Tibial nerve (tissue), 4 donors: ENCODE results near the gene PHACTR1. TPM values are rescaled to one million over a fixed set of nuclear protein-coding genes. Genes with fewer than 3 reads are reported as not detected.

Experiments
- DNase-seq, 2 donors: peaks; one replicate each; pipeline ENCODE4 v3.0.0-alpha.2; 2019; ENCODE audit warnings: low spot score in 2 of 2
- H3K27ac ChIP-seq, 4 donors: fragments of 200-600 bp; sonication (generic) in 3 of 4; one replicate each; pipeline ENCODE4 v1.5.1; 2017 to 2019; ENCODE audit warnings: mild to moderate bottlenecking in 1 of 4
- H3K27me3 ChIP-seq, 2 donors: fragments of 200-600 bp; sonication (generic) in 1 of 2; one replicate each; pipeline versions ENCODE4 v1.5.1 to v1.6.0; 2017 to 2019
- H3K36me3 ChIP-seq, 3 donors: fragments of 200-600 bp; sonication (generic); one replicate each; pipeline ENCODE4 v1.5.1; 2018 to 2019
- H3K4me1 ChIP-seq, 4 donors: fragments of 200-600 bp; sonication (generic) in 3 of 4; one replicate each; pipeline ENCODE4 v1.5.1; 2017 to 2019
- H3K4me3 ChIP-seq, 4 donors: fragments of 200-600 bp; sonication (generic) in 3 of 4; one replicate each; pipeline ENCODE4 v1.5.1; 2017 to 2019; ENCODE audit warnings: mild to moderate bottlenecking in 1 of 4, moderate library complexity in 1 of 4
- H3K9me3 ChIP-seq, 4 donors: fragments of 200-600 bp; sonication (generic) in 3 of 4; one replicate each; pipeline ENCODE4 v1.5.1; 2017 to 2019
- CTCF ChIP-seq, 5 experiments: fragments of 200-600 bp in 3 of 5; fragments of 450-650 bp in 2 of 5; sonication (generic) in 3 of 5; IDR thresholded peaks; one replicate each; pipeline ENCODE4 v1.5.1; 2016 to 2019; ENCODE audit warnings: antibody characterized with exemption in 5 of 5, mild to moderate bottlenecking in 3 of 5, moderate library complexity in 2 of 5
- EP300 ChIP-seq, 2 donors: sonication (generic); formaldehyde crosslinking; IDR thresholded peaks; one replicate each; pipeline ENCODE4 v1.6.1; 2017; ENCODE audit warnings: antibody characterized with exemption in 2 of 2, mild to moderate bottlenecking in 1 of 2
- POLR2A ChIP-seq, 2 donors: fragments of 450-650 bp; IDR thresholded peaks; one replicate each; pipeline ENCODE4 v1.6.1; 2017; ENCODE audit warnings: antibody characterized with exemption in 2 of 2, mild to moderate bottlenecking in 2 of 2, moderate library complexity in 2 of 2
- WGBS, 2 donors: methylation state at CpG; one replicate each; pipeline ENCODE4 v1.1.5; 2018; 5-methylcytosine and 5-hydroxymethylcytosine counted together
- total RNA-seq, 4 donors: library from RNA; depleted of rRNA; stranded (reverse); fragments of >200 nt; gene quantifications; one replicate each; pipeline ENCODE4 v1.1.0, GENCODE V29; 2016

PHACTR1 gene
- total RNA-seq, 4 donors from 2014 or later = 1.5 to 2.7 (median 1.6) TPM

GRCh38 chr6:13195803-13196202 lies 479.2 kb downstream of the PHACTR1 start:
- peaks cover 0 to 7% (median 0%) of the 10 kb centered on the region in 4 donors for H3K4me1 ChIP-seq
- H3K27ac ChIP-seq = no peak overlapping the region
- H3K4me3 ChIP-seq = no peak overlapping the region
- no peaks in the 10 kb centered on the region for H3K9me3 ChIP-seq
- no peak for TF ChIP-seq EP300 (IDR thresholded peaks at IDR 0.05)
- no peak for TF ChIP-seq POLR2A (IDR thresholded peaks at IDR 0.05)
- no peak for TF ChIP-seq CTCF (IDR thresholded peaks at IDR 0.05)
- no peak for DNase-seq
- H3K27me3 ChIP-seq = no peaks in the 10 kb centered on the region
- H3K36me3 ChIP-seq = no peaks in the 10 kb centered on the region
- WGBS, 2 donors = 63 to 68% methylated on average over 5 of the region's 5 CpGs

GRCh38 chr6:13198168-13198567 lies 481.6 kb downstream of the PHACTR1 start:
- no peak for DNase-seq
- Histone ChIP-seq H3K27ac (no peak overlapping the region), H3K4me3 (no peak overlapping the region), H3K36me3 (no peaks in the 10 kb centered on the region), H3K9me3 (no peaks in the 10 kb centered on the region), H3K27me3 (no peaks in the 10 kb centered on the region), H3K4me1 (peaks cover 0 to 7% (median 0%) of the 10 kb centered on the region in 4 donors)
- WGBS, 2 donors = 86 to 88% methylated on average over 6 of the region's 6 CpGs
- TF ChIP-seq CTCF (IDR thresholded peaks at IDR 0.05) = no peak
- TF ChIP-seq POLR2A (IDR thresholded peaks at IDR 0.05) = no peak
- TF ChIP-seq EP300 (IDR thresholded peaks at IDR 0.05) = no peak

- no peak for TF ChIP-seq EP300 (IDR thresholded peaks at IDR 0.05)
- no peak for TF ChIP-seq CTCF (IDR thresholded peaks at IDR 0.05)
- TF ChIP-seq POLR2A (IDR thresholded peaks at IDR 0.05) = no peak
- Histone ChIP-seq H3K4me1 (no peaks in the 10 kb centered on the region), H3K27me3 (no peaks in the 10 kb centered on the region), H3K27ac (no peak overlapping the region), H3K36me3 (no peaks in the 10 kb centered on the region), H3K9me3 (no peaks in the 10 kb centered on the region), H3K4me3 (no peak overlapping the region)
- no peak for DNase-seq
- WGBS, 2 donors = 94 to 98% methylated on average over 6 of the region's 6 CpGs
Measured at GRCh38 chr6:13201336-13201735, 484.8 kb downstream of the PHACTR1 start.

- no peaks in the 10 kb centered on the region for H3K4me1 ChIP-seq
- TF ChIP-seq EP300 (IDR thresholded peaks at IDR 0.05) = no peak
- no peak for TF ChIP-seq POLR2A (IDR thresholded peaks at IDR 0.05)
- no peak for TF ChIP-seq CTCF (IDR thresholded peaks at IDR 0.05)
- H3K4me3 ChIP-seq = no peak overlapping the region
- H3K27me3 ChIP-seq = no peaks in the 10 kb centered on the region
- WGBS, 2 donors = 48% methylated on average over 4 of the region's 4 CpGs
- no peaks in the 10 kb centered on the region for H3K9me3 ChIP-seq
- no peak overlapping the region for H3K27ac ChIP-seq
- no peak for DNase-seq
- no peaks in the 10 kb centered on the region for H3K36me3 ChIP-seq
Measured at GRCh38 chr6:13203145-13203544, 486.6 kb downstream of the PHACTR1 start.

GRCh38 chr6:13205106-13205505 lies 488.5 kb downstream of the PHACTR1 start:
- no peaks in the 10 kb centered on the region for H3K36me3 ChIP-seq
- H3K4me3 ChIP-seq = no peak overlapping the region
- WGBS, 2 donors = 92 to 96% methylated on average over 6 of the region's 6 CpGs
- no peak for DNase-seq
- no peak overlapping the region for H3K27ac ChIP-seq
- no peaks in the 10 kb centered on the region for H3K9me3 ChIP-seq
- TF ChIP-seq CTCF (IDR thresholded peaks at IDR 0.05) (no peak), EP300 (IDR thresholded peaks at IDR 0.05) (no peak), POLR2A (IDR thresholded peaks at IDR 0.05) (no peak)
- H3K27me3 ChIP-seq = no peaks in the 10 kb centered on the region
- H3K4me1 ChIP-seq = no peaks in the 10 kb centered on the region
